NCI-H510A treated with DMSO at 0.1 percent for 48 hours (cell line): ENCODE data around the gene ACKR4.

Experiments used
- DNase-seq: peaks from one replicate; lab custom pipeline; 2025; lab: John Stamatoyannopoulos, UW

Gene ACKR4

GRCh38 chr3:132641837-132642538 lies 44.9 kb downstream of the ACKR4 start:
- peak; percentile 67 for DNase-seq

GRCh38 chr3:132642539-132642847 lies 45.4 kb downstream of the ACKR4 start:
- DNase-seq = no peak

GRCh38 chr3:132643366-132643765 lies 46.3 kb downstream of the ACKR4 start:
- no peak for DNase-seq

- peak; percentile 3 for DNase-seq
Observed at GRCh38 chr3:132645058-132645457, 48.0 kb downstream of the ACKR4 start.

GRCh38 chr3:132650153-132650552 lies 53.1 kb downstream of the ACKR4 start:
- DNase-seq = no peak
